ENCODE measurements around the gene HNRNPUL1. TPM values are rescaled to one million over a fixed set of nuclear protein-coding genes. Genes with fewer than 3 reads are reported as not detected.
"Not testable (repeated sequence)": the region's sequence is repeated elsewhere in the genome, so short reads cannot be mapped to it uniquely, and the experiment has no call there.

Gene HNRNPUL1
- total RNA-seq, 4 donors from 2014 or later: 130 to 196 (median 152) TPM

DNA sequence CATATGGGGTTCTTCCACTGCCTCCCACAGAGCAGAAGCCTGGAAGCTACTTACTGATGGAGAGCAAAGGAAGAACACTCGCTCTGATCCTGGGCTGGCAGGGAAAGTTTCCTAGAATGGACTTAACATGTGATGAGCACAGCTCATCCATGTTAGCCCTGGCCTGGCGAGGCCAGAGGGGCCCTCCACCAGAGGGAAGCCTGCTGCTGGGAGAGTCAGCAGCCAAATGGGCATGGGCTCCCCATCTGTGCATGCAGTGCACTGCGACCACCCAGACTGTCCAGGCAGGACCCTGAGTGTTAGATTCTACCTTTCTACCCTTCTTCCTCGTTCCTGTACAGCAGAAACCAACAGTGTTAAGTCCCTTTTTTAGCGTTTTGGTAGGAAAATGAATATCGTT lies 8.9 kb downstream of the HNRNPUL1 start:
- 81 to 93% methylated on average over 6 of the region's 6 CpGs for WGBS, 2 donors
- no peak overlapping the region for H3K4me3 ChIP-seq (ENCODE audit: low read depth, poor library complexity, severe bottlenecking)
- intact Hi-C loops (cut with DNase I; ENCODE audit: low total_unique reads): no loop called here
- DNase-seq (ENCODE audit: low spot score in 2 of 2): no peak
- TF ChIP-seq POLR2A (IDR thresholded peaks at IDR 0.05): no peak
- TF ChIP-seq, protein P1, sequence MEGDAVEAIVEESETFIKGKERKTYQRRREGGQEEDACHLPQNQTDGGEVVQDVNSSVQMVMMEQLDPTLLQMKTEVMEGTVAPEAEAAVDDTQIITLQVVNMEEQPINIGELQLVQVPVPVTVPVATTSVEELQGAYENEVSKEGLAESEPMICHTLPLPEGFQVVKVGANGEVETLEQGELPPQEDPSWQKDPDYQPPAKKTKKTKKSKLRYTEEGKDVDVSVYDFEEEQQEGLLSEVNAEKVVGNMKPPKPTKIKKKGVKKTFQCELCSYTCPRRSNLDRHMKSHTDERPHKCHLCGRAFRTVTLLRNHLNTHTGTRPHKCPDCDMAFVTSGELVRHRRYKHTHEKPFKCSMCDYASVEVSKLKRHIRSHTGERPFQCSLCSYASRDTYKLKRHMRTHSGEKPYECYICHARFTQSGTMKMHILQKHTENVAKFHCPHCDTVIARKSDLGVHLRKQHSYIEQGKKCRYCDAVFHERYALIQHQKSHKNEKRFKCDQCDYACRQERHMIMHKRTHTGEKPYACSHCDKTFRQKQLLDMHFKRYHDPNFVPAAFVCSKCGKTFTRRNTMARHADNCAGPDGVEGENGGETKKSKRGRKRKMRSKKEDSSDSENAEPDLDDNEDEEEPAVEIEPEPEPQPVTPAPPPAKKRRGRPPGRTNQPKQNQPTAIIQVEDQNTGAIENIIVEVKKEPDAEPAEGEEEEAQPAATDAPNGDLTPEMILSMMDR (IDR thresholded peaks at IDR 0.05): no peak

DNA sequence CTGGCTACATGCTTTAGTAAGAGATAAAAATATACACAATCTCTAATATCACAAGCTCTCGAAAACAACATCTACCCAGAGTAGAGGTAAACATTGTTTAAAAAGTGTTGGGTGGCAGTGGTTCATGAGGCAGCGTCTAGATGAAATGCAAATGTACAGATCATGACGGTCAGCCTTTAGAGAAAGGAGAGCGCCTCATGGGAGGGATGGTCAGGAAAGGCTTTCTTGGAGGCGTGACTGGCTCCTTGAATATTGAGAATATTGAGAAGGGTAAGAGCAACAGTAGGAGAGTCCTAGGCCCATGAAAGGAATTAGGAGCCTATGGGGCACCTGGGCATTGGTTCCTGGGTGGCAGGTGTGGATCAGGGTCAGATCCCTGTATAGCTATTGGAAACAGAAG lies 10.6 kb downstream of the HNRNPUL1 start:
- DNase-seq (ENCODE audit: low spot score in 2 of 2): no peak
- WGBS, 2 donors: 91 to 95% methylated on average over 5 of the region's 5 CpGs
- intact Hi-C loops (cut with DNase I; ENCODE audit: low total_unique reads): no loop called here
- no peak for TF ChIP-seq POLR2A (IDR thresholded peaks at IDR 0.05)
- TF ChIP-seq, protein P1 (IDR thresholded peaks at IDR 0.05): no peak
- H3K4me3 ChIP-seq (ENCODE audit: low read depth, poor library complexity, severe bottlenecking): no peak overlapping the region

DNA sequence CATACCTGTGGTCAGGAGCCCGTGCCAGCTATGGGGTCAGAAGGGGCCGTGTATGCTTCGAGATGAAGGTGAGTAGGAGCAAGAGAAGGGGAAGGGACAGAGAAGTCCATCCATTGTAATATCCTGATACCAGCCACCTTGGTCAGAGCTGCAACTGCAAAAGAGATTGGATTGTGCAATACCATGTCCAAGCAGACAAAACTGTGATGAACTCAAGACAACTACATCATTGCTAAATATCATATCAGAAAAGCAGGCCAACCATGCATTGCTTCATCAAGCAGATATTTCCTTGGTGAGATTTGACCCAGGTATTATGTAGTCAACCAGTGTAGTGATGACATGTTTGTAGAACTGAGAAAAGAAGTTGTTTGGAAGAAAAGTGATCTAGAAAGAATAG lies 12.1 kb downstream of the HNRNPUL1 start:
- 70 to 78% methylated on average over 3 of the region's 3 CpGs for WGBS, 2 donors
- DNase-seq (ENCODE audit: low spot score in 2 of 2): no peak
- intact Hi-C loops (cut with DNase I; ENCODE audit: low total_unique reads): no loop called here
- H3K4me3 ChIP-seq (ENCODE audit: low read depth, poor library complexity, severe bottlenecking): no peak overlapping the region
- TF ChIP-seq POLR2A (IDR thresholded peaks at IDR 0.05): no peak
- TF ChIP-seq, protein P1 (IDR thresholded peaks at IDR 0.05): no peak

DNA sequence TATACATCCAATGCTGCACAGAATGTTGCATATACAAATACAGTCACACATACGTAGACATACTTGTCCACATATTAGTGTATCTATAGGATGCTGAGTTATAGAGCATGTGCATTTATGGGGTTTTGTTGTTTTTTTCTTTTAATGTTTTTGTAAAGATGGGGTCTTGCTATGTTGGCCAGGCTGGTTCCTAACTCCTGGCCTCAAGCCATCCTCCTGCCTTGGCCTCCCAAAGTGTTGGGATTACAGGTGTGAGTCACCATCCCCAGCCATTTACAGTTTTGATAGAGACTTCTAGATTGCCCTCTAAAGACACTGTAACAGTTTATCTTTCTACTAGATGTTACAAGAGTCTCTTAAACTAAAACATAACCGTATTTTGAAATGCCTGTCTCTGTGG lies 14.3 kb downstream of the HNRNPUL1 start:
- WGBS, 2 donors: 96 to 98% methylated on average over 2 of the region's 2 CpGs
- no peak for TF ChIP-seq POLR2A (IDR thresholded peaks at IDR 0.05)
- TF ChIP-seq, protein P1 (IDR thresholded peaks at IDR 0.05): no peak
- no peak for DNase-seq (ENCODE audit: low spot score in 2 of 2)
- intact Hi-C loops (cut with DNase I; ENCODE audit: low total_unique reads): no loop called here
- no peak overlapping the region for H3K4me3 ChIP-seq (ENCODE audit: low read depth, poor library complexity, severe bottlenecking)

DNA sequence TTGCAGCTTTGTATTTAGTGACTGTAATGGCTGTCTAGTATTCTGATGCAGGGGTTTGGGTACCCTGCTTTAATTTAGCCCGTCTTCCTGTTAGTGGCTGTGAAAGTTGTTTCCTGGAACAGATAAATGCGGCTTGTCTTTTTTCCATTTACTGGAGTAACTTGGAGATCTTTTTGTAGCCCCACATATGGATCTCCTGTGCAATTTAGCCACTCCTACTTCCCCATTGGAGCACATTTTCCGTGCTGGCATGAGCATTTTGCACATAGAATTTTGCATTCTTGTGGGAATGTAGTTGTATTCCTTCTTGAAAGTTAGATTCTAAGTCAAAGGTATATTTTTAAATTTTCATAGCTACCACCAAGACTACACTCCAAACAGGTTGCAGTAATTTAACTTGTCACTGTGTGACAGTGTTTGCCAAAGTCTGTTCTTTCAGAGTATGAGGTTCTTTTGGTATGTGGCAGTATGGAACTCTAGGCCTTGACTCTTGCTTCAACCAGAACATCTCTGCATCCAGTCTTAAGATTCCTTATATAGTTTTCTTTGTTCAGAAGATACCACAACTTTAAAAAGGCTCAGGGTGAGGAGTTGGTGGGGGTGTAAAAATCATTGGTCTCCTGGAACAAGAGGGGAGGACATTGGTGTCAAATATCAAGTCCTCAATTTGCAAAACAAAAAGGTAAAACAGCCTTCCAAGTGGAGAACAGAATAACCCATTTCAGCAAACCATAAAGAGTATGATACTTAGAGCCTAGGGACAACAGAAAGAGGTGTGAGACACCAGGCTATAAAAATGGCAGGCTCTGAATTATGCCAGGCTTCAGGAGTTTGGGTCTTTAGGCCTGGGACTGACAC lies 24.7 kb downstream of the HNRNPUL1 start:
- WGBS, 2 donors: 73 to 78% methylated on average over 3 of the region's 3 CpGs
- no peak for DNase-seq (ENCODE audit: low spot score in 2 of 2)
- intact Hi-C loops (cut with DNase I; ENCODE audit: low total_unique reads): no loop called here
- TF ChIP-seq POLR2A (IDR thresholded peaks at IDR 0.05): no peak
- TF ChIP-seq, protein P1 (IDR thresholded peaks at IDR 0.05): no peak
- H3K4me3 ChIP-seq (ENCODE audit: low read depth, poor library complexity, severe bottlenecking): no peak overlapping the region

DNA sequence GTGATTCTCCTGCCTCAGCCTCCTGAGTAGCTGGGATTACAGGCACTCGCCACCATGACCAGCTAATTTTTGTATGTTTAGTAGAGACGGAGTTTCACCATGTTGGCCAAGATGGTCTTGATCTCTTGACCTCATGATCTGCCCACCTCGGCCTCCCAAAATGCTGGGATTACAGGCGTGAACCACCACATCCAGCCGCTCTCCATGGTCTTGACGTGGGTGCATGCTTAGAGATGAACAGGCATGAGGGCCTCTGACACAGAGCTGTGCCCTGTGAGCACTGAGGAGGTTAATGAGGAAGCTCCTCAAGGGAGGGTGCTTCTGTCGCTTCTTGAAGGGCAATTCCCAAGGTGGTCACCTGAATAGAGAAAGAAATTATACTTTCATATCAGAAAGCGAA lies 25.6 kb downstream of the HNRNPUL1 start:
- WGBS, 2 donors: 94% methylated on average over 8 of the region's 8 CpGs
- intact Hi-C loops (cut with DNase I; ENCODE audit: low total_unique reads); H3K4me3 ChIP-seq (ENCODE audit: low read depth, poor library complexity, severe bottlenecking); DNase-seq (ENCODE audit: low spot score in 2 of 2): not testable (repeated sequence)
